Epidermal melanocyte (primary cell): ENCODE results near the gene C1QTNF8.

Experiments used
- DNase-seq: peaks from one replicate; pipeline ENCODE4 v3.0.0; 2011; ENCODE audit warnings: low spot score; ENCODE audit not compliant: insufficient read length

Gene C1QTNF8

GRCh38 chr16:1109648-1110047, 13.6 kb upstream of the C1QTNF8 start:
- no peak for DNase-seq

DNA sequence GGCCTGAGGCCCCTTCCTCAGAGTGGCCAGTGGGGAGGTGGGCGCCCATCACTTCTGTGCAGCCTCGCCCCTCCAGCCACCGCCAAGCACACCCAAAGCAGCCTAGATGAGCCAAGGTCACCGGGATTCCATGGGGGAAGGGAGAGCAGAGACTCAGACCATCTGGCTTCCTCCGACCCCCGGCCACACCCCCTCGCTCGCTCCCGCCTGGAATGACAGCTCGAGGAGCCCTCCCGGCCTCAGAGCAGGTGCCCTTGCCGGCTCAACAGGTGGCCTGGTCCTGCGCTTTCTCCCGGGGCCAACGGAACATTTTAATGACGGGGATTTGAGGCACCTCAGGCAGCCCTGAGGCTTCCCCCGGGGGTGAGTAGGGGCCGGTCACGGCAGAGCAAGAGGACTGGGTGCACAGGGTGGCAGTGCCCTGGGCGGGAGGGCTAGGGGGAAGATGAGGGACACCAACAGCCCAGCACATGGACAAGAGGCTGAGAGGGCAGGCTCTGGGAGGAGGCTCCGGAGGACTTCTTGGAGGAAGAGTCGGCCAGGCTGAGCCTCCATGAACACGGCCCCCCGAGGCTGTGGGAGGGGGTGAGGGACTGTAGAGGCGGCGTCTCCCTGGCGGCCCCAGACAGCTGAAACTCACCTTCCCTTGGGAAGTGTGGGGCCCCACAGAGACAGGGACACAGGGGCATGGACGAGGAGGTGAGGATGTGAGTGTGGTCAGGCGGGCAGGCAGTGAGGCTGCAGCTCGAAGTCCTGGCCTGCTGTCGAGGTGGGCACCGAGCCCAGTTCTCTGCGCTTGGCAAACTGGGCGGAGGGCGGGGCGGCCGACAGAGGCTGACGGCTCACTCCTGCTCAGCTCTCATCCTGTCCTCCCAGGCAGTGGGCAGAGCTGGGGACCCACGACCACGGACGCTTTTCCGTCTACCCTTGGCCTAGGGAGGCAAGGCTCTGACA, 12.5 kb upstream of the C1QTNF8 start:
- DNase-seq, result no peak

- DNase-seq, result no peak
Measured at GRCh38 chr16:1107731-1108130, 11.7 kb upstream of the C1QTNF8 start.

DNA sequence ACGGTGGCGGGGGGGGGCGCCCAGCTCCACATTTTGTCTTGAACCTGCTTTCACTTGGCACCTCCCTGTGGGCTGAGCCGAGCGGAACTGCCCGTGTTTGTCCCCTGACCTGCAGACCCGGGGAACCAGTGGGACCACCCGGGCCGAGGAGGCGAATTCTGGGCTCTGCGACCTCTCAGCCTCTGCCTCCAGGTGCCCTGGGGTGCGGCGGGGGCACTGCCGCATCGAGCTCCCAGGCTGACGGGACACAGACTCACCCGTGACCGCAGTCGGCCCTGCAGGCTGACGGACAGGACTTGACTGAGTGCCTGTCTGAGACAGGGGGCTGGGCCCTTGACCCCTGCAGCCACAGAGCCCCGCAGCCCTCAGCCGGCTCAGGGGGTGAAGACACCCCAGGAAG, 11.1 kb upstream of the C1QTNF8 start:
- DNase-seq, result no peak

DNA sequence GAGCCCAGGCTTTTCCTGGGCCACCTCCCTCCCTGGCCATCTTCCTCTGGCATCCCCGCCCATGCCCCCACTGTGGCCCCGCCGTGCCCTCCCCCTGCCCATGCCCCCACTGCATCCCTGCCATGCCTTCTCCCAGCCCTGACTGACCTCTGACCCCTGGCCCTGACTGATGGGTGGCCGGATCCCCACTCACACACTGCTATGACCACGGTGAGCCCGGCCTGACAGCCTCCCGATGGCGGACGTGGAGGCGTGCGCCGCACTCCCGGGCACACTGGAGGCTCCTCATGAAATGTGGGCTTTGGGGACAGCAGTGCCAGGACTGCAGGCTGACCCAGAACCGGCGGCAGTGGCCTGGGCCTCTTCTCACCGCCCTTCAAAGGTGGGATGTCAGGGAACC, 10.6 kb upstream of the C1QTNF8 start:
- DNase-seq, result no peak

DNA sequence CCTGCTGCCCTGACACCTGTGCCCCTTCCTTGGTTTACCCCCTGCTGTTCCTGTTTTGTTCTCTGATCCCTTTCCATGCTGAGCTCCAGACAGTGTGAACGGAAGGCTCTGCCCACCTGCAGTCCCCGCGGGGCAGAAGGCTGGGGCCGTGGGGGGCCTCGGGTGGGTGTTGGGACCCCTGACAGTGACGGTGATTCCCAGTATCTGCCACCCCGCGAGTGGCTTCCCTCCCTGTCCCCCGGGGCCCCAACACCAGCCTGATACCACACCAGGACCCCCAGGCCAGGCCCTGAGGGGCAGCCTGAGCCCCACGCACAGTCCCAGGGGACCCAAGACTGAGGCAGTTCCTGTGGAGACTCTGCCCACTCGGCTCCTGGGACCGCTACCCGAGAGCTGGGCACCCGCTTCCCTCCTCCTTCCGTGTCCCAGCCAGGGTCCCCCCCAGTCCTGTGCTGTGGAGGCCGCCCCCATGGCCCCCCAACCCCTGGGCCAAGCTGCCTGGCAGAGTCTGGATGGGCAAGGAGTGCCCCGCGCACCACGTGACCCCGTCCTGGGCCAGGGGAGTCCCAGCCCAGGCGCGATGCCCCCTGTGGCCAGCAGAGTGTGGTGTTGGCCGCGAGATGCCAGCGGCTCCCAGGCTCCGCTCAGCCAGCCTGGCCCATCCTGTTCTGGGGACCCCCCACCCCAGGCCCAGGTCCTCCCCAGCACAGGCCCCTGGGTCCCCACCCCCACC, 10.0 kb upstream of the C1QTNF8 start:
- DNase-seq, result peak; percentile 88

DNA sequence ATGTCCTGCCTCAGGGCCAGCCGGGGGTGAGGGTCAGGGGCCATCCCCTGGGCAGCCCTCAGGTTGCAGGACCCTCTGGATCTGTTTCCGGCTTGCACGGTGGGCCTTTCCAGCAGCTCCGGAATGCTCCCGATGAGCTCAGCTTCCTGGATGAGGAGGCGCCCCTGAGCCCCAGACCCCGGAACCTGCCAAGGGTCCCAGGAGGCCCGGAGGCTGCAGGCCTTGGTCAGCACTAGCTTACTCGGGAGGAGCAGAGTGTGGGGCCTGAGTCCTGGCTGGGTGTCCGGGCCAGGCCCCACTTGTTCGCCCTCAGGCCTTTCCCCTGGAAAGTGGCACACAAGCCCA, 7.6 kb upstream of the C1QTNF8 start:
- no peak for DNase-seq

DNA sequence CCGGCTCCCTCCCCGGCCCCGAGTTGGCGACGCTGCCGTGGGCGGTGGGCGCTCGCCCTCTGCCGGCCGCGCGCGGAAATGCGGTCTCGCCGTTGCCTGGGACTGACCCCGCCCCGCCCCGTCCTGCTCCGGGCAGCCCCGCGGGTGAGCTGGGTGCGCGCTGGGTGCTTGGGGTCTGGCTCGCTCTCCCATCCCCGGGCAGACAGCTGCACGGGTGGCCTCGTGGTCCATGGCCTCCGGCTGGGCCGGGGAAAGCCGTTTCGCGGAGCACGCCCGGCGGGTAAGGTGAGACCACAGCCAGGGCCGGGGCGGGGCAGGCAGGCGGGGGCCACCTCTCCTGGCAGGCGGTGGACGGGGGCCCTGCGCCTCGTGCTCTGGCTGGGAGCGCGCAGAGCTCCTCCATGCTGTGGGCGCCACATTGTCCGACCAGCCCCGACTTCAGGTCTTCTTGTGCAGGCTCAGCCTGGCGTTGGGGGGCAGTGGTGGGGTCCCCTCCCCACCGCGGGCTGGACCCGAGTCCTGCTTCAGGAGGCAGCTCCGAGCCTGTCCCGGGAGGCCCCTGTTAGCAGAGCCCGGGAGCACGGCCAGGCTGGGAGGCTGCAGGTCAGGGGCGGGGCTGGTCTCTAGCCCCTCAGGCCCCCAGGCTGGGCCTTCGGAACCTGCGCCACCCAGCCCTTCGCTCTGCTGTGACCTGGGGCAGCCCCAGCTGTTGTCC, 7.0 kb upstream of the C1QTNF8 start:
- DNase-seq, result peak; percentile 72

GRCh38 chr16:1102333-1102700, 6.3 kb upstream of the C1QTNF8 start:
- no peak for DNase-seq

DNA sequence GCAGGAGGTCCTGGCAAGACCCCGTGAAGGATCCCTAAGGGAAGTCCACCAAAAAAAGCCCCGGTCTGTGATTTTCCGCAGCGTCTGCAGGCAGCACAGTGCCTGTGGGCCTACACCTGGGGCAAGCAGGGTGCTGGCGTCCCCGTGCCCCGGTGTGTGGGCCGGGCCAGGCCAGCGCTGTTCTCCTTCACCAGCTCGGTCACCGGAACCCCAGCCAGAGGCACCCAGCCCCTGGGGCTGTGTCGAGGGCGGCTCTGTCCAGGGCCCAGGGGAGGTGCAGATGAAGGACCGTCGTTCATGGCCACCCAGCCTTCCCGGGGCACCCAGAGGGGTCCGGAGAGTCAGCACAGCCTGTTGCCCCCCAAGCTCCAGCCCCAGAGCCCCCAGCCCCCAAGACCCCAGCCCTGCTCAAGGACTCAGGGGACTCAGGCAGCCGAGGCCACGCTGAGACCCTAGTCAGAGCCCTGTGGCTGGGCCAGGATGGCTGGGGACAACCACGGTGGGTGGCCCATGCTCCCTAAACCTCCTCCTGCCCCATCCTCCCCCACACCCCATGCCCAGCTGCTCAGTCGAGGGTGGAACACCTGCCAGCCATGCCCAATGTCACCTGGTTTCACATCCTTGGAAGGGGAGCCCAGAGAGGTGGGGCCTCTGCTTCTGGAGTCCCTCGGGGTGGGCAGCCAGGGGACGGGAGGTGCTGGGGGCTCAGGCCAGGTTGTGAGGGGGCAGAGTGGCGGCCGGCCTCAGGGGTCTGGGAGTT, 5.7 kb upstream of the C1QTNF8 start:
- DNase-seq, result no peak

GRCh38 chr16:1101133-1101532, 5.1 kb upstream of the C1QTNF8 start:
- no peak for DNase-seq

- no peak for DNase-seq
Measured at GRCh38 chr16:1100084-1100800, 4.2 kb upstream of the C1QTNF8 start.

DNA sequence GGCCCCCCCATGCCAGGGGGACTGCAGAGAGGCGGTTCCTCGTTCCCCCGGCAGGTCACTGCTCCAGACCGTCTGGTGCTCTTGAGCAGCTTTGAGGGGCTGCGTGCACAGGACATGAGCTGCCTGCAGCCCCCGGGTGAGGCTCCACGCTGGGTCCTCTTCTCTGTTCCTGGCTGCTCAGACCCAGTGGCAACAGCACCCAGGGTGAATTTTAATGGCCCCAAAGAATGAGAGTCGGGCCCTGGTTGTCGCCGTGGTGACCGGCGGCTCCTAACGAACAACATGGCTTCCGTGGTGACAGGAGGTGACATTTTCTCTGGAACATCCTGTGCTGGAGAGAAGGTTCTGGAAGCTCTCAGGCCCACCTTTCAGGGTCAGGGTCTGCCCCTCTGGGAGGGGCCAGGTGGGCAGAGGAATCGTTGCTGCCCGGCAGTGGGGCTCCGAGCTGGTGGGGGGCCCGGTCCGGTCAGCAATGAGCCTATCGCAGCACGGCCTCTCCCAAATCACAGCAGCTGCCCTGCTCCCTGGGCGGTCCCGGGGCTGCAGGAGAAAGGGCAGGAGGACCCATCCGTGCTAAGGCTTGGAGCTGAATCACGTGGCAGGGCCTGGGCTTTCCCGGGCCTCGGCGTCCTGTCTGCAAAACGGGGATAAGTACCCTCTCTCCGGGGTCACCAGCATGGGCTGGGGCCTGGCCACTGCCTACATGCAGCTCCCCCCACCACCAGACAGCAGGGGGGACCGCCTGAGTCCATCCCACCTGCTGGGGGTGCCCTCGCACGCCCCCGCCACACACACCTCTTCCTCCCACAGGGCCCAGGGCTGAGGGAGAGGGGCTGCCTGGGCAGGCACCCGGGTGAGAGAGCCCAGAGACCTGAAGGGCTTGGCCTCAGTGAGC, 3.4 kb upstream of the C1QTNF8 start:
- no peak for DNase-seq

- no peak for DNase-seq
Measured at GRCh38 chr16:1098266-1098991, 2.4 kb upstream of the C1QTNF8 start.

GRCh38 chr16:1097800-1098199, 1.8 kb upstream of the C1QTNF8 start:
- DNase-seq, result no peak

- no peak for DNase-seq
Measured at GRCh38 chr16:1097156-1097555, 1.1 kb upstream of the C1QTNF8 start.

GRCh38 chr16:1095450-1096168, 435 bp downstream of the C1QTNF8 start:
- no peak for DNase-seq
